Large intestine (tissue), 3 donors: Measurements from ENCODE around the gene MGAT3. TPM values are rescaled to one million over a fixed set of nuclear protein-coding genes. Genes with fewer than 3 reads are reported as not detected.
"Not testable (repeated sequence)": the region's sequence is repeated elsewhere in the genome, so short reads cannot be mapped to it uniquely, and the experiment has no call there.

Source experiments
- DNase-seq, 2 donors: peaks; one replicate each; pipeline versions ENCODE4 v3.0.0 to v3.0.0-alpha.2; 2013
- H3K27ac ChIP-seq: one replicate; pipeline ENCODE4 v1.5.1; 2013; ENCODE audit warnings: low read length
- H3K27me3 ChIP-seq: 2 replicates; pipeline ENCODE4 v1.6.1; 2013; ENCODE audit warnings: low read length; ENCODE audit not compliant: control insufficient read depth, insufficient read depth
- H3K36me3 ChIP-seq: 2 replicates; pipeline ENCODE4 v1.6.1; 2013; ENCODE audit warnings: low read length; ENCODE audit not compliant: control insufficient read depth, insufficient read depth
- H3K4me1 ChIP-seq: one replicate; pipeline ENCODE4 v1.6.1; 2013; ENCODE audit warnings: low read length; ENCODE audit not compliant: control insufficient read depth, insufficient read depth
- H3K4me3 ChIP-seq: one replicate; pipeline ENCODE4 v1.5.1; 2013; ENCODE audit warnings: low read length
- H3K9me3 ChIP-seq: one replicate; pipeline ENCODE4 v1.6.1; 2013; ENCODE audit warnings: mild to moderate bottlenecking, low read depth, low read length, moderate library complexity; ENCODE audit not compliant: control insufficient read depth
- WGBS: methylation state at CpG from one replicate; pipeline ENCODE4 v1.1.5; 2013; ENCODE audit warnings: low lambda C conversion rate; ENCODE audit not compliant: insufficient coverage; 5-methylcytosine and 5-hydroxymethylcytosine counted together
- polyA plus RNA-seq: library from polyadenylated mRNA; unstranded; fragments of 120-200 nt; gene quantifications from one replicate; pipeline ENCODE4 v1.2.1, GENCODE V29; 2013

MGAT3 gene
- polyA plus RNA-seq, 1 donor, result 24.1 TPM

DNA sequence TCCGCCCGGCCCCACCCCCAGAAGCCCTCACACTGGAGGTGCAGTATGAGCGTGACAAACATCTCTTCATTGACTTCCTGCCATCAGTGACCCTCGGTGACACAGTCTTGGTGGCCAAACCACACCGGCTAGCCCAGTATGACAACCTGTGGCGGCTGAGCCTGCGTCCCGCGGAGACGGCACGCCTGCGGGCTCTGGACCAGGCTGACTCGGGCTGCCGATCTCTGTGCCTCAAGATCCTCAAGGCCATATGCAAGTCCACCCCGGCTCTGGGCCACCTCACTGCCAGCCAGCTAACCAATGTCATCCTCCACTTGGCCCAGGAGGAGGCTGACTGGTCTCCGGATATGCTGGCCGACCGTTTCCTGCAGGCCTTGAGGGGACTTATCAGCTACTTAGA is 57.0 kb downstream of the MGAT3 start:
- Histone ChIP-seq H3K27ac (no peak overlapping the region), H3K36me3 (peaks cover 76% of the 10 kb centered on the region)

GRCh38 chr22:39514373-39514973 is 57.7 kb downstream of the MGAT3 start:
- peaks cover 29% of the 10 kb centered on the region for H3K4me1 ChIP-seq
- peaks cover under 1% of the 10 kb centered on the region for H3K9me3 ChIP-seq
- no peak overlapping the region for H3K4me3 ChIP-seq
- 76% methylated on average over 3 of the region's 8 CpGs for WGBS
- peak overlapping the region; percentile 39 for H3K27ac ChIP-seq
- peaks cover 72% of the 10 kb centered on the region for H3K36me3 ChIP-seq
- peak in 1 of 2 donors; percentile 52 for DNase-seq
- no peaks in the 10 kb centered on the region for H3K27me3 ChIP-seq

More for the DNA sequence above, 57.0 kb downstream of the MGAT3 start:
- no peaks in the 10 kb centered on the region for H3K9me3 ChIP-seq
- H3K4me1 ChIP-seq, result peaks cover 25% of the 10 kb centered on the region
- no peaks in the 10 kb centered on the region for H3K27me3 ChIP-seq
- no CpG with 5 or more reads among the region's 18 CpGs for WGBS
- H3K4me3 ChIP-seq, result no peak overlapping the region
- DNase-seq, result no peak

DNA sequence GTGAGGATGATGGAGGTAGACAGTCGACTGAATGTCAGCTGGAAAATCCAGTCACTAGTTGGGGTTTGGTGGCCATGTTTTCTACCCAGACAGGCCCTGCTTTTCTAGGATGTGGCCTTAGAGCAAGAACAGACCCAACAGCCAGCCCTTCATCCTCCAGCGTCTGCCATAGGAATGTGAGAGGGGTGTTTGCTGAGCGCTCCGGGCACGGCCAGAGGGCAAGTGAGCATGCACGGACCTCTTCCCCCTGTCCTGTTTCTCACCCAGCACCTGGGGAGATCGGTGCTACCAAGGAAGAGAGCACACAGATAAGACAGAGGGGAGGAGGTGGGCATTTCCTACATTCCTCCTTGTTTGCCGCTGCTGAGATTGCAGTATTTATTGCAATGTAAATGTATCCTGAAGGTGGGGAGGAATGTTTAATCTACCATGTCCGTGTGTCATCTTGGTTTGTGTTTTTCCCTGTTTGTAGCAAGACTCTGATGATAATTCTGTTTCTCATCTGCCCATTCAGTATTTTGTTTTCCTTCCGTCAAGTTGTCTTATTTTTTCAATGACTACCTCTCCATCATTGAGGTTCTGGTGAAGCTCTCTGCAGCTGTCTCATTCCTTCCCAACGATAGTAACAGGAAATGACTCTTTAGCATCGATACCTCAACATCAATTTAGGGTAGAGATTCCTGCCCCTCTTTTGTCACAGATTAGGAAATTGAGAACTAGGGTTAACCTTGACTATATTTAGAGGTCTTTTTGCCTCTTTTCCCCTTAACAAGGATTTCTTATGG is 58.6 kb downstream of the MGAT3 start:
- peaks cover 3% of the 10 kb centered on the region for H3K9me3 ChIP-seq
- 94% methylated on average over 3 of the region's 12 CpGs for WGBS

DNA sequence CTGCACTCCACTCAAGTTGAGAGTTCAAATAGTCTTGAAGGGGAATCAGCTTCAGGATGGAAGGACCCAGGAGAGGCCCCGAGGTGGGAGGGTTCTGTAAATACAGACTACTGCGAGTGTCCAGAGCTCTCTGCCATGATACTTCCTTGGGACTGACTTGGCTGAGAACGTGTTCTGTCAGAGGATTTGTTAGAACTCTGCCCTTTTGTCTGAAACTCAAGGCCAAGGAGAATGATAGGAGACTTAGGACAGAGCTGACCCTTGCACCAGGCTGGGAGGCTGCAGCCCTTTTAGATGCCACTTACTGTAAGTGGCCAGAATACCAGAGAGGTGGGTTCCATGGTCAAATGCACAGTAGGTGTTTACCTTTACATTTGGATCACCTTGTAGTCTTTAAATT is 60.7 kb downstream of the MGAT3 start:
- peaks cover 61% of the 10 kb centered on the region for H3K36me3 ChIP-seq
- no peak overlapping the region for H3K4me3 ChIP-seq
- H3K27me3 ChIP-seq, result no peaks in the 10 kb centered on the region
- peaks cover 35% of the 10 kb centered on the region for H3K4me1 ChIP-seq
- no peak for DNase-seq
- H3K9me3 ChIP-seq, result peaks cover 3% of the 10 kb centered on the region
- no peak overlapping the region for H3K27ac ChIP-seq
- no CpG with 5 or more reads among the region's 3 CpGs for WGBS

More for the DNA sequence above, 58.6 kb downstream of the MGAT3 start:
- Histone ChIP-seq H3K27me3 (no peaks in the 10 kb centered on the region), H3K36me3 (peaks cover 63% of the 10 kb centered on the region), H3K4me3 (no peak overlapping the region), H3K4me1 (peaks cover 29% of the 10 kb centered on the region), H3K27ac (no peak overlapping the region)
- DNase-seq, result no peak

DNA sequence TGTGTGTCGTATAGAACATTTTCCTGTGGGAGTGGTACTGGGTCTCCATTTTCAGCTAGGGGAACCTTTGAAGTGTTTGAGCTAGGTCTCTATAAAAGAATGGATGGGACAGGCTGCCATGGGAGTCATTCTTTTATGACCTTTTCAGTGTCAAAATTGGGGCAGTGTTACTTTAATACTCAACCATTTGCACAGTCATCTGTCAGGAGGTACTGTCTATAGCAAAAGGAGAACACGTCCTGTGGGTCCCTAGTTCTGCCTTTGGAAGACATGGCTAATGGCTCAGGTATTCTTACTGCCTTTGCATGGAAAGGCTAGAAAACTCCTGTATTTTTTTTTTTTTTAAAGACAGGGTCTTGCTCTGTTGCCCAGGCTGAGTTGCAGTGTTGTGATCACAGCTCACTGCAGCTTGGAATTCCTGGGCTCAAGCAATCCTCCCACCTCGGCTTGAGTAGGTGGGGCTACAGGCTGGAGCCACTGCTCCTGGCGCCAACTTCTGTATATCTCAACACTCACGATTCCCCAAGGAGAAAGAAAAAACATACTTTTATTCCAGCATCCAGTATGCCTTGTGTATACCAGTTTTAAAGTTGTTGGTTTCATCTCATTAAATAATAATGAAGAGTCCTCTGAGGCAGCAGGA is 61.5 kb downstream of the MGAT3 start:
- H3K27ac ChIP-seq, result no peak overlapping the region
- peaks cover 67% of the 10 kb centered on the region for H3K36me3 ChIP-seq
- H3K4me1 ChIP-seq, result peaks cover 43% of the 10 kb centered on the region
- no CpG with 5 or more reads among the region's 5 CpGs for WGBS
- no peaks in the 10 kb centered on the region for H3K27me3 ChIP-seq
- no peak for DNase-seq
- peaks cover 3% of the 10 kb centered on the region for H3K9me3 ChIP-seq
- H3K4me3 ChIP-seq, result no peak overlapping the region

- peak overlapping the region; percentile 100 for H3K4me3 ChIP-seq
- H3K4me1 ChIP-seq, result peaks cover 44% of the 10 kb centered on the region
- H3K9me3 ChIP-seq, result peaks cover 3% of the 10 kb centered on the region
- WGBS, result no CpG with 5 or more reads among the region's 24 CpGs
- H3K27ac ChIP-seq, result peak overlapping the region; percentile 100
- no peaks in the 10 kb centered on the region for H3K27me3 ChIP-seq
- no peak for DNase-seq
- H3K36me3 ChIP-seq, result peaks cover 64% of the 10 kb centered on the region
Observed at GRCh38 chr22:39518996-39519680, 62.3 kb downstream of the MGAT3 start.

DNA sequence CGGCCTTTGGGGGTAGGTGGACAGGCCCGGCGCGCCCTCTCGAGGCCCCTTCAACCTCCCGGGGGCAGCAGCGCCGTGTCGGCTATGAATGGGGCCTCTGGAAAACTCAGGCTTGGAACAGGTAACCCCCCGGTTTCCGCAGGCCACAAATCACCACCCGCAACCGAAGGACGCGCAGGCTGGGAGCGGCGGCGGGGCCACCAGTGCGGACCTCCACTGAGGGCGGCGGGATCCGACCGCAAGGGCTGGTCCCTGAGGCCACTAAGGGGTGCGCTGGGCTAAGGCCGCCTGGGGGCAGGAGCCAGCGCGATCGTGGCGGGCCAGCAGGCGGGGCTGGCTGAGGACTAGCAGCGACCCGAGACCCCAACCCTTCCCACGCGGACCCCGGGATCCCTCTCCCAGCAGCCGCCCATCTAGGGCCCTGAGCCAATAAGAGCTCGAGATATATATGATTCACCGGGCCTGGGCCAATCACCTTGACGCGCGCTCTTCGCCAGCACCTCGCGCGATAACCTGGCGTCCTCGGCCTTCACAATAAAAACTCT is 62.9 kb downstream of the MGAT3 start:
- peaks cover 66% of the 10 kb centered on the region for H3K36me3 ChIP-seq
- peak overlapping the region; percentile 100 for H3K4me3 ChIP-seq
- no CpG with 5 or more reads among the region's 47 CpGs for WGBS
- H3K9me3 ChIP-seq, result peaks cover 3% of the 10 kb centered on the region
- DNase-seq, result peak; percentile 99 to 100
- peaks cover 40% of the 10 kb centered on the region for H3K4me1 ChIP-seq
- H3K27me3 ChIP-seq, result no peaks in the 10 kb centered on the region
- peak overlapping the region; percentile 100 for H3K27ac ChIP-seq

DNA sequence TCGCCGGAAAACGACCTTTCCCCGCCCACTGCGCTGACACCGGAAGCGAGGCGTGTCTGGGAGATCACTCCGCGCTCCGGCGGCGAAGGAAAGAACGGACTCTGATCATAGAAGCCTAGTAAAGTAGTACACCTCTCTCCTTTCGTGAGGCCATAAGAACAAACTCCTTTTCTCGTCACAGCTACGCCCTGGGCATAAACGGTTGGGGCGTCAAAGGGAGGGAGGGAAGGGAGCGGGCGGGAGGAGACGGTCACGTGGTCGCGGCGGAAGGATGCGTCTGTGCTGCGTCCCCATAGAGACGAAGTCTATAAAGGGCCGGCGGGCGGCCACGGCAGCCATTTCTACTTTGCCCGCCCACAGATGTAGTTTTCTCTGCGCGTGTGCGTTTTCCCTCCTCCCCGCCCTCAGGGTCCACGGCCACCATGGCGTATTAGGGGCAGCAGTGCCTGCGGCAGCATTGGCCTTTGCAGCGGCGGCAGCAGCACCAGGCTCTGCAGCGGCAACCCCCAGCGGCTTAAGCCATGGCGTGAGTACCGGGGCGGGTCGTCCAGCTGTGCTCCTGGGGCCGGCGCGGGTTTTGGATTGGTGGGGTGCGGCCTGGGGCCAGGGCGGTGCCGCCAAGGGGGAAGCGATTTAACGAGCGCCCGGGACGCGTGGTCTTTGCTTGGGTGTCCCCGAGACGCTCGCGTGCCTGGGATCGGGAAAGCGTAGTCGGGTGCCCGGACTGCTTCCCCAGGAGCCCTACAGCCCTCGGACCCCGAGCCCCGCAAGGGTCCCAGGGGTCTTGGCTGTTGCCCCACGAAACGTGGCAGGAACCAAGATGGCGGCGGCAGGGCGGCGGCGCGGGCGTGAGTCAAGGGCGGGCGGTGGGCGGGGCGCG is 63.7 kb downstream of the MGAT3 start, which contains the start of gene ATF4:
TSS of gene ATF4 (plus strand) at position 337 of the 880 bp plus-strand sequence. CDS start 884 bp downstream, outside the sequence.
- H3K36me3 ChIP-seq, result peaks cover 62% of the 10 kb centered on the region
- no CpG with 5 or more reads among the region's 86 CpGs for WGBS
- H3K4me1 ChIP-seq, result peaks cover 37% of the 10 kb centered on the region
- DNase-seq, result peak; percentile 53 to 56
- H3K27me3 ChIP-seq, result no peaks in the 10 kb centered on the region
- H3K27ac ChIP-seq, result peak within 1 kb of the TSS; percentile 100
- peaks cover 3% of the 10 kb centered on the region for H3K9me3 ChIP-seq
- peak within 1 kb of the TSS; percentile 100 for H3K4me3 ChIP-seq

GRCh38 chr22:39521106-39521885 is 64.5 kb downstream of the MGAT3 start:
- DNase-seq, result peak in 1 of 2 donors; percentile 77
- Histone ChIP-seq H3K36me3 (peaks cover 55% of the 10 kb centered on the region), H3K4me3 (peak overlapping the region; percentile 100), H3K4me1 (peaks cover 37% of the 10 kb centered on the region), H3K27ac (peak overlapping the region; percentile 100)
- H3K9me3 ChIP-seq, H3K27me3 ChIP-seq: not testable (repeated sequence)
- no CpG with 5 or more reads among the region's 28 CpGs for WGBS
